GM04503 (cell line): ENCODE results near the gene CGAS.
"Not testable (repeated sequence)": the region's sequence is repeated elsewhere in the genome, so short reads cannot be mapped to it uniquely, and the experiment has no call there.

Source experiments
- DNase-seq: peaks from one replicate; pipeline ENCODE4 v3.0.0-alpha.2; 2012; ENCODE audit warnings: low read depth

Gene CGAS

DNA sequence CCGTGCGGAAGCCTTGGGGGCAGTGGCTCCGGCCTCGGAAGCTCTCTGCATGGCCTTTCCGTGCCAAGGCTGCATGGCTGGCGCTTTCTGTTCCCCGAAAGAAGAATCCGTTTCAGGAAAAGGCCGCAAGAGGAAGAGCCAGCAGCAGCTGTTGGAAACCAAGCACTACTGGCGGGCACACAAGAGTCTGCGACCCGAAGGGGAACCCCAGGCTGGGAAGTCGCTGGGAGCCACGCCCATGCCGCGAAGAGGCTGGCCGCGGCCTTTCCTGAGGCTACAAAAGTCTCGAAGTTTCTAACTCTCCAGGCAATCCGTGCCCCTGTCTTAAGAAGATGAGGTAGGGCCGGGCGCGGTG lies at the start of gene CGAS:
Gene CGAS (minus strand): TSS at position 191 of the 355 bp plus-strand sequence. CDS start 116 bp downstream, at position 75.
- peak; percentile 28 for DNase-seq

DNA sequence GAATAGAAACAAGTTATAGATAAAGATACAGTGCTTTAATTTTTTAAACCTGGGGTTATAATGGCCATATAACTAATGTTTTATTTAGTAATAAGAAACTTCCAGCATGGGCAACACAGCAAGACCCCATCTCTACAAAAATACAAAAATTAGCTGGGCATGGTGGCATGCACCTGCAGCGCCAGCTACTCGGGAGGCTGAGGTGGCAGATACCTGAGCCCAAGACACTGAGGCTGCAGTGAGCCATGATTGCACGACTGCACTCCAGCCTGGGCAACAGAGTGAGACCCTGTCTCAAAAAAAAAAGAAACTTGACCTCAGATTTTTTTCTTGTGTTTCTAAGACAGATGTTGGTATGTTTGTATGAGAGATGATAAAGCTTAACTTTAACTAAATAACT lies 45.8 kb upstream of the CGAS start:
- no peak for DNase-seq

DNA sequence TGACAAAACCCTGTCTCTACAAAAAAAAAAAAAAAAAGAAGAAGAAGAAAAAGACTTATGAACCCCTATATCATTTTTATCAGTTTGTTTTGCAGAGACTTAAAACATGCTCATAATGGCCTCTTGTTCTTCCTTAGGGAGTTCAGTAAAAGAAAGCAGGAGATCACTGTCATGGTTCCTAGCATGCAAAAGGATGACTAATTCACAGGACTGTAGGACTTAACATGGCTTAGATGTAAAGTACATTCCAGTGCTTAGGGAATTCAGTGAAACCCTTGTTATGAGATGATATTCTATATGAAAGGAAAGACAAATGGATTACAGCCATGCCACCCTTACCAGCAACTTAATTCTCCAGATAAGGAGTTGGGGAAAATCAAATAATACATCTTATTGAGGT lies 39.3 kb upstream of the CGAS start:
- DNase-seq, result no peak

DNA sequence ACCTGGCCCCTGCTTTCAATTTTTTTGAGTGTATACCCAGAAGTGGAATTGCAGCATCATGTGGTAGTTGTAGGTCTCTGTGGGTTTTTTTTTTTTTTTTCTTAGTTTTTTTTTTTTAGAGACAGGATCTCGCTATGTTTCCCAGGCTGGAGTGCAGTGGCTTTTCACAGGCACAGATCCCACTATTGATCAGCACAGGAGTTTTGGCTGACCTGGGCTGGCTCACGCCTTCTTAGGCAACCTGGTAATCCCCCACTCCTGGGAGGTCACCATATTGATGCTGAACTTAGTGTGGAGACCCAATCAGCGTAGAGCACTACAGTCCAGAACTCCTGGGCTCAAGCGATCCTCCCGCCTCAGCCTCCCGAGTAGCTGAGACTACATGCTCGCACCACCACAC lies 35.4 kb upstream of the CGAS start:
- DNase-seq, result no peak

DNA sequence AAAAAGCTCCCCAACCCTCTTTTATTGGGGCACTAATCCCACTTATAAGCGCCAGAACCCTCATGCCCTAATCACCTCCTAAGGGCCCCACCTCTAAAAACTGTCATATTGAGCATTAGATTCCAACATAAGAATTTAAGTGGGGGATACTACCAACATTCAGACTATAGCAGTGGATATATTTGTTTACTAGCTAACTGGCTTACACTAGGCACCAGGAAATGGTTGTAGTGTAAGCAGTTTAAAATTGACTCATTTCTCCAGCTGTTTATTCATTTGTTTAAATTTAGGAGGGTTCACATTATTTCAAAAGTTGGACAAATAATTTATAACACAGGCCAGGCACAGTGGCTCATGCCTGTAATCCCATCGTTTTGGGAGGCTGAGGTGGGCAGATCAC lies 32.3 kb upstream of the CGAS start:
- DNase-seq, result no peak

DNA sequence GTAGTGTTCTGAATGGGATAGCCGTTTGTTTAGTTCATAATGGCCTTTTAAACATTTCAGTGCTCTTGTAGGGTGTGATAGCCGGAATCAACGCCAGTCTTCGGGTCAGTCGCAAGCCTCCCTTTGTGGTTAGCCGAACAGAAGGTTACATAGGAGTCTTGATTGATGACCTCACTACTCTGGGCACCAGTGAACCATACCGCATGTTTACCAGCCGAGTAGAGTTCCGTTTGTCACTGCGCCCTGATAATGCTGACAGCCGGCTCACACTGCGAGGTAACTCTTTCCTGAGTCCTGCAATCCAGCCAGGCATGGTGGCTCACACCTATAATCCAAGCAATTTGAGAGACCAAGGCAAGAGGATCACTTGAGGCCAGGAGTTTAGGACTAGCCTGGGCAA lies 29.9 kb upstream of the CGAS start:
- no peak for DNase-seq

DNA sequence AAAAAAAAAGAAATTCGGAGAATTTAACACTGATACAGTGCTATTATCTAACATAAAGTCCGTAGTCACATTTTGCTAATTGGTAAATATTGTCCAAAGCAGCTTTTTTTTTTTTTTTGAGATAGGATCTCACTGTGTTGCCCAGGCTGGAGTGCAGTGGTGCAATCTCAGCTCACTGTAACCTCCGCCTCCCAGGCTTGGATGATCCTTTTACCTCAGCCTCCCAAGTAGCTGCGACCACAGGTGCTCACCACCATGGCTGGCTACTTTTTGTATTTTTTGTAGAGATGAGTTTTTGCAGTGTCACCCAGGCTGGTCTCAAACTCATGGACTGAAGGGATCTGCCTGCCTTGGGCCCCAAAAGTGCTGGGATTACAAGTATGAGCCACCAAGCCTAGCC lies 25.3 kb upstream of the CGAS start:
- DNase-seq, result no peak

DNA sequence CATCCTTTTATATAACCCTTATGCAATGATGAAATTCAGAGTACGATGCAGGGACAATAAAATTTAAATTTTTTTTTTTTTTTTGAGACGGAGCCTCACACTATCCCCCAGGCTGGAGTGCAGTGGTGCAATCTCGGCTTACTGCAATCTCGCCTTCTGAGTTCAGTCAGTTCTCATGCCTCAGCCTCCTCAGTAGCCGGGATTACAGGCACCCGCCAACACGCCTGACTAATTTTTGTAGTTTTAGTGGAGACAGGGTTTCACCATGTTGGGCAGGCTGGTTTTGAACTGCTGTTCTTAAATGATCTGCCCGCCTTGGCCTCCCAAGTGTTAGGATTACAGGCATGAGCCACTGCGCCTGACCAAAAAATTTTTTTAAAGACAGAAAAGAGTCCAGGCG lies 24.6 kb upstream of the CGAS start:
- DNase-seq, result no peak

DNA sequence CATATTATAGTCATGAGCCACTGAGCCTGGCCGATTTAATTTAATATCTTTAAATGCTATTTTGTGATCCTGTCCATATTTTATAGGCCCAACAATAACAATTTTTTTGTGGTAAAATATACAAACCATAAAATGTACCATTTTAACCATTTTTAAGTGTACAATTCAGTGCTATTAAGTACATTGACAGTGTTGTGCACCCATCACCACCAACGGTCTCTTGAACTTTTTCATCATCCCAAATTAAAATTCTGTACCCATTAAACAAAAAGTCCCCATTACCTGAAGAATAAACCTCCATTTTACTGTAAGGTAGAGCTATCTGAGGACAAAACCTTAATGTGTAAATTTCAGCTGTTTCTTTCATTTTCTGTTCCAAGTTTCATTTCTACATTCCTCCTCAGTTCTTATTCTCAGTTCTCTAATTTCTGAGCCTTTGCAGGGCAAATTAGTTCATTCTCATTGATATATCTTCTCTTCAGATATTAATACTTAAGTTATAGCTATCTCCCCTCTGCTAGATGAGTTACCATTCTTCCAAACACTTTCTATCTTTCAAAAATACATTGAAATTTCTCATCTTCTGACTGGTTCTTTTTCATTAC lies 19.7 kb upstream of the CGAS start:
- no peak for DNase-seq

DNA sequence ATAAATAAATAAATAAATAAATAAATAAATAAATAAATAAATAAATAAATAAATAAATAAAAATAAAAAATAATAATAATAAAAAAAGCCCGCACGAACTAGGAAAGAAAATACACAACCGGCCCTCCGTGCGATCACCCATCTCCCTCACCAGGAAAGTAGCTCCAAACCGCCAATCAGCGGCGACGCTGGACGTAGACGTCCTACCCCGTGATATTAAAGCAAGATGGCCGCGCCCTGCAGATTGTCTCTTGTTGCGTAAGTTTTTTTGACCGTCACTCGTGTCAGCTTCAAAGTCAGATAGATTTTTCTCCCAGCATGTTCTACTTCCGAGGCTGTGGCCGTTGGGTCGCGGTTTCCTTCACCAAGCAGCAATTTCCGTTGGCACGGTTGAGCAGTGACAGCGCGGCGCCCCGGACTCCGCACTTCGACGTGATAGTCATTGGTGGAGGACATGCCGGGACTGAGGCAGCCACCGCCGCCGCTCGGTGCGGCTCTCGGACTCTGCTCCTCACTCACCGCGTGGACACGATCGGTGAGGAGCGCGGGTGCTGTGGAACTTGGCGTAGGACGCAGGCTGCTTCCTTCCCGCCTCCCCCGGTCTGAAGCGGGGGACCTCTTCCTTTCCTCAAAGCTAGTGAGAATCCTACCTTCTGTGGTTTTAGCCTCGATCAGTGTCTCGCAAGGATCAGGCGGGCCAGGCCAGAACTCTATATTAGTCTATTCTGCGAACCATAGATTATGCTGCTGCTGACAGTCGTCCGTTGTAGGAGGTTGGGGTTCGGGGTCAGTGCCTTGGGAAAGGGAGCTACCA lies 9.6 kb upstream of the CGAS start, which contains the start of gene MTO1:
Gene MTO1 (plus strand): TSS at position 201 of the 814 bp plus-strand sequence. CDS start 118 bp downstream, at position 319.
- peak; percentile 68 for DNase-seq

DNA sequence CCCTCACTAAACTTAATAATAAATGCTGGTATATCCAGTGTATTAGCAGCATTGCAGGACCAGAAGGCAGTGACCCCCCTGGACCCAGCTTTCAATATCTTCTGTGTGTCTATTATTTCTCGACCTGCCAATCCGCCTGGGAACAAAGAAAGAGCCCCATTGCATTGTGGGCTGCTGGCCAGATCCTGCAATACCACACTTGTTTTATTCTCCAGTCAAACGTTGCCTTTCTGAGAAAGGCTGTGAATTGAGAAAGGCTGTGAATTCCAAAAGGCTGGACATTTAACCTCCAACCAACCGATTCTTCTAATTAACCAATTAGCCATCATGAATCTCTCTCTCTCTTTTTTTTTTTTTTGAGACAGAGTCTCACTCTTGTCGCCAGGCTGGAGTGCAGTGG lies 8.0 kb upstream of the CGAS start:
- DNase-seq, result no peak

DNA sequence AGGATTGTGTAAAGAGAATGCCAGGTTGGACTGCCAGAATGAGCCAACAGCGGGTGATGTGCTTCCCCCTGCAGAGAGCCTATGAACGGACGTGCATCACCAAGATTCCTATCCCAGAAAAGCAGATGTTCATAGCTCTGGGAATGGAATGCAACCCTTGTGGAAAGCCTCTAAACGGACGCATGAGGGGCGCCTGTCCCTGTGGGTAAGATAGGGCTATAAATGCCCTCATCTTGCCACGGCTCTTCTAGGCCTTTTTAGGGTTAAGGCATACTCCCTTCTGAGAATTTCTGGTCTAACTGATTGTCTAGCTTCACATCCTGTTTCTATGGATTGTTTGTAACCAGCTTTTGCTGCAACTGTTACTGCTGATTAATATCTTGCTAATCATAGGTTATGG lies 7.4 kb upstream of the CGAS start:
- DNase-seq, result not testable (repeated sequence)

DNA sequence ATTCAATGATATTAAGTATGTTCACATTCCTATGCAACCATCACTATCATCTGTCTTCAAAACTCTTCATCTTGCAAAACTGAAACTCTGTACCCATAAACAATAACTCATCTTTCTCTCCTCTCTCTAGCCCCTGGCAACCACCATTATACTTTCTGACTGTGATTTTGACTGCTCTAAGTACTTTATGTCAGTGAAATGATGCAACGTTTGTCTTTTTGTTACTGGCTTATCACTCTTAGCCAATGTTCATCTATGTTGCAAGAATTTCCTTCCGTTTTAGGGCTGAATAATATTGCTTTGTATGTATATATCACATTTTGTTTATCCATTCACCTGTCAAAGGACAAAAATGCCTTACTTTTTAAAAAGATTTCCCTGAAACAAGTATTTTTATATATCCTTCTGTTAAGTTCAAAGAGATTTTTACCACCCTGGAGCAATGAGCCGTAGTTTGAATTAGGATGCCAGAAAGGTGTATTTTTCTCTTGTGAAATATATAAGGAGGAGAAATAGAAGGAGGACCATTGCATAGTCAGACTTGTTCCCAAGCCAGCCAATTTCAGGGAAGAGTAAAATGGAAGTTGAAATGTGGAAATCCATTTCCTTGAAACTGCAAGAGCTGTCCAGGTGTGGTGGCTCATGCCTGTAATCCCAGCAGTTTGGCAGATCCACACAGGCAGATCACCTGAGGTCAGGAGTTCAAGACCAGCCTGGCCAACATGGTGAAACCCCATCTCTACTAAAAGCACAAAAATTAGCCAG lies 4.0 kb upstream of the CGAS start:
- DNase-seq, result no peak

DNA sequence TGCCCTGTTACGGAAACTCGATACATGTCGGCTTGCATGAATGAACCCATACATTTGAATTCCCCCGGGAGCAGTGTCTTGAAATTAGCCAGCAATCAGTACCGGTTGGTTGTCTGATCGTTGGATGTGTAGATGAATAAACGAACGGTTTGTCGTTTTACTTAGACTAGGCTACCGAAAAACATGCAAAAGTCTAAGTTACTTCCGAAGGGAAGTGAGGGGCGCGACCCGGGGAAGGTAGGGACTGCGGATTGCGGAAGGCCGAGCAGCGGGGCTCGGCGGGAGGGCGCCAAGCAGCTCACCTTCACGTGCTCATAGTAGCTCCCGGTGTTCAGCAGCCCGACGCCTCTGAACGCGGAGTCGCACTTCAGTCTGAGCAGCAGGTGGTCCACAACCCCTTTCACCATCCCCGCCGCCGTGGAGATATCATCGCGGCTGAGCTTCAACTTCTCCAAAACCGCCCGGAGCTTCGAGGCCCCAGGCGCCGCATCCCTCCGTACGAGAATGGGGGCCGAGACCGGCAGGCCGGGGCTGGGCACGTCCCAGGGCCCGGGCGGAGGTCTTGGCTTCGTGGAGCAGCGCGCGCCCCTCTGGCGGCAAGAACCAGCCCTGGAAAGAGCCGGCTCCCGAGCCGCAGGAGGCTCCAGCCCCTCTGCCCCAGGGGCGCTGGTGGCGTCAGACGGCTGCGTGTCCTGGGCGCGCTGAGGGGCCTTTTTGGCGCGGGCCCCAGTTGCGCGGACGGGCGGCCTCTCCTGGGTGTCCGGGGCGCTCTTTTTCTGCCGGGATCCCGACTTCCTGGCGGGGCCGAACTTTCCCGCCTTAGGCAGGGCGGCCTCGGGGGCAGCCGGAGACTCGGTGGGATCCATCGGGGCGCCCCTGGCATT lies 632 bp downstream of the CGAS start:
- DNase-seq, result no peak

DNA sequence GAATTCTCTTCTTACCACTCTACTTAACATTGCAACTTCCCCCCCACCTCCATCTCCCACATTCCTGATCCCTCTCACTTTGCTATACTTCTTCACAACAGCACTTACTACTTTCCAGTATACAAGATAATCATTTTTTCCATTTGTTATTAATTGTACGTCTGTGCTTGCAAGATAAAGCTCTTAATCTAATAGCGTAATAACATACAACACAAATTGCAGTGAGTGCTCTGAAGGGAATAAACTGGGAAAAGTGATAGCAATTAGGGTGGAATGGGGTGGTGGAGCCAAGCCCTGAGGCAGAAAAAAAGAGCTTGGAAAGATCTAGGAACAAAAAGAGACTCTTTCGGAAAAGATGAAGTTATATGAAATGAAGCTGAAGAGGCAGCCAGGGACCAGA lies 8.5 kb downstream of the CGAS start:
- no peak for DNase-seq

DNA sequence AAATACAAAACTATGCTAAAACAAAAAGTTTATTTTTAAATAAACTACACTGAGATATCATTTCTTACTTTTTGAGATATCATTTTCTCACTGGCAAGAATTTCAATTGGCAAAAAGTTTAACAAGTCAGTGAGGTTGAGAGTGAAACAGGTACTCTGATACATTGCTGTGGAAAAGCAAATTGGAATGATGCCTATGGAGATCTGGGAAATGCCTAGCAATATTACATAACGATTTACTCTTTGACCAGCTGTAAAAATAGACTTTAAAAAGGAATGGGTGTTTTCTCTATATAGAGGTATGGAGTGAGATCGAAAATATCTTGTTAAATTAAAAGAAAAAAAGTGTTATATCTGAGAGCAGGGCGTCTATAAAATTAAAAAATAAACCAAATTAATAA lies 16.9 kb downstream of the CGAS start:
- DNase-seq, result no peak

DNA sequence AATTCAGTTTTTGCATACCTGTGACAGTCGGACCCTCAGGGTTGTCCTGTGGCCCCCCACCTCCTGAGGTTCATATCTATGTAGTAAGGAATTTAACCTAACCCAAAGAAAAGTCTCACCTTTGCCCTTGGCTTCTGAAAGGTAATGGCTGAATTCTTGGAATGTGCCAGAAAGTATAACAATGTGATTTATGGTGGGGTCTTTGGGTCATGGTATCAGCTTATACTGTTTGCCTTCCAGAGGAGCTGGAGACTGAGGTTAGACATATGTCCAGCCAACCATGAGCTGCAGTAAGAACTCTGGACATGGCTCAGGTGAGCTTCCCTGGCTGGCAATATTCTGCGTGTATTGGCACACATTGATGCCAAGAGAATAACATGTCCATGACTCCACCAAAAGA lies 30.6 kb downstream of the CGAS start:
- no peak for DNase-seq

DNA sequence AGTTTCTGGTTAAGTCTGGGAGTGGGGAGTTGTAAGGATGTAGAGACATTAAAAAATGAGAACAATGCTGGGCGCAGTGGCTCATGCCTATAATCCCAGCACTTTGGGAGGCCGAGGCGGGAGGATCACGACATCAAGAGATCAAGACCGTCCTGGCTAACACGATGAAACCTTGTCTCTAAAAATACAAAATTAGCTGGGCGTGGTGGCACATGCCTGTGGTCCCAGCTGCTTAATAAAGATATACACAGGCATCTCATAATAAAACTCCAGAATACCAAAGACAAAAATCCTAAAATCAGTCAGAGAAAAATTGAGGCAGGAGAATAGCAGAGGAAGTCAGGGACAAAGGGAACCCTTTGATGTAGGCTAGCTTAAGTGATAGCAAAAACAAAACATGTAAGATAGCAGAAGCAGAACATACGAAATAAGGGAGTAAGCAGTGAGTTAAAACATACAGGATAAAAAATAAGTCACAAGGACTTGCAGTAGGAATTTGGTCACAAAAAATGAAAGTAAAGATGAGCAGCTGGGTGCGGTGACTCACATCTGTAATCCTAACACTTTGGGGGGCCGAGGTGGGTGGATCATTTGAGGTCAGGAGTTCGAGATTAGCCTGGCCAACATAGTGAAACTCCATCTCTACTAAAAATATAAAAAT lies 33.9 kb downstream of the CGAS start:
- no peak for DNase-seq

DNA sequence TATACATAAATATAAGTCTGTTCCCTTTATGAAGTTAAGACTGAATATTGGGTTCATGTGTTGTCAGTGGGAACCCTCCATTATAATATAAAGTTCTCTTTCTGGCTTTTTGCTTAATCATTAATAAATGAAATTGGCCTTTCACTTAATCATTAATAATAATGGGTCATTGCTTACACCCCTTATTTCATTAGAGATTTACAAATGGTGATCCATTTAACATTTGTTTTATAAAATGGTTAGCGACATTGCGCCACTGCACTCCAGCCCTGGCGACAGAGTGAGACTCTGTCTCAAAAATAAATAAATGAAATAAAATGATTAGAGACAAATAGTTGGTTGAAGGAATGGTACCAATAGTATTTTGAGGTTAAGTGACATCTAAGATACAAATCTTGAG lies 39.0 kb downstream of the CGAS start:
- no peak for DNase-seq

DNA sequence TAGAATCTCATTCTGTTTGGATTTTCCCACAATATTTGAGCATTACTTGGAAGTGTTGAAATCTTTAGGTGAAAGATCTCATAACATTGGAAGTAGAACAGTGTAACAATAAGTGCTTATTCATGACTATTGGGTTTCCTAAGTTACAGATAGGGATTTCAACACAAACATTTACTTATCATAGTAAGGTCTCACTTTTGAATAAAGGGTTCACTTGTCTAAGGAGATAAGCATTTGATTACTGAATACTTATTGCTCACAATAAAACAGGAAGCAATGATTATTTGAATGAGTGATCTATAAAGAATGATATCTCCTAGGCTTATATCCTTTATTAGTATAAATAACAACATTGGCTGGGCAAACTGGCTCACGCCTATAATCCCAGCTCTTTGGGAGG lies 42.7 kb downstream of the CGAS start:
- DNase-seq, result no peak

DNA sequence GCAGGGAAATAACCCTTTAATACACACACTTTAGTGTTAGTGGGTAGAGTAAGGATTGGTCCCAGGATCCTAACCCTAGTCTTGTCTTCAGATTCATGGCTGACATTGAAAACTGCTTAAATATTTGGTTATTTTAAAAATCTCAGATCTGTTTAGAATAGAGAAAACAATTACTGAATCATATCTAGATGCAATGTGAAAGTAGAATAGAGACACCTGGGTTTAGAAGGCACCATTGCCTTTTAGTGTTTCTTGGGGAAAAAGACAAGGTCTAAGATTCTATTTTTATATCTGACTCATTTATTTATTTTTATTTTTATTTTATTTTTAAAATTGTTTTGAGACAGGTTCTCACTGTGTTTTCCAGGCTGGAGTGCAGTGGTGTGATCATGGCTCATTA lies 51.4 kb downstream of the CGAS start:
- DNase-seq, result no peak

DNA sequence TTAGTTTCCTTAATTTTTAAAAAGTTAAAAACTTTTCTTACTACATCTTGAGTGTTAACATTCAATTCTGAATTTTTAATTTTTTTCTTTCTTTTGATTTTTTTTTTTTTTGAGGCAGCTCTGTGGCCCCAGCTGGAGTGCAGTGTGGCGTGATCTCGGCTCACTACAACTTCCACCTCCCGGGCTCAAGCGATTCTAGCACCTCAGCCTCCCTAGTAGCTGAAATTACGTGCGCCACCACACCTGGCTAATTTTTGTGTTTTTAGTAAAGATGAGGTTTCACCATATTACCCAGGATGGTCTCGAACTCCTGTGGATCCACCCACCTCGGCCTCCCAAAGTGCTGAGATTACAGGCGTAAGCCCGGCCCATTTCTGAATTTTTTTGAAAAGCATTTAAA lies 56.2 kb downstream of the CGAS start:
- DNase-seq, result no peak
